H9 (cell line): ENCODE results near the gene ZBTB20. TPM values are rescaled to one million over a fixed set of nuclear protein-coding genes. Genes with fewer than 3 reads are reported as not detected.

Experiments
- DNase-seq: peaks from one replicate; pipeline ENCODE4 v3.0.0-alpha.2; 2017
- H2AFZ ChIP-seq: one replicate; pipeline ENCODE4 v1.6.1; 2013; ENCODE audit warnings: mild to moderate bottlenecking, low read length, control low read depth, moderate library complexity
- H2AK5ac ChIP-seq: 2 replicates; pipeline ENCODE4 v1.6.1; 2013; ENCODE audit warnings: low read length, control low read depth, mixed read lengths; ENCODE audit not compliant: insufficient read length
- H2BK120ac ChIP-seq: one replicate; pipeline ENCODE4 v1.6.1; 2013; ENCODE audit warnings: low read depth, mild to moderate bottlenecking, low read length, control low read depth, inconsistent platforms; ENCODE audit not compliant: poor library complexity, severe bottlenecking
- H2BK12ac ChIP-seq: 2 replicates; pipeline ENCODE4 v1.6.1; 2013; ENCODE audit warnings: low read length, control low read depth, mixed read lengths, low read depth; ENCODE audit not compliant: insufficient read length
- H2BK15ac ChIP-seq: 2 replicates; pipeline ENCODE4 v1.6.1; 2013; ENCODE audit warnings: low read depth, low read length, control low read depth
- H2BK20ac ChIP-seq: one replicate; pipeline ENCODE4 v1.6.1; 2013; ENCODE audit warnings: low read depth, mild to moderate bottlenecking, low read length, control low read depth, inconsistent platforms; ENCODE audit not compliant: poor library complexity, severe bottlenecking
- H2BK5ac ChIP-seq: 2 replicates; pipeline ENCODE4 v1.6.1; 2013; ENCODE audit warnings: low read length, control low read depth, mixed read lengths; ENCODE audit not compliant: insufficient read length
- H3K14ac ChIP-seq: 2 replicates; pipeline ENCODE4 v1.6.1; 2013; ENCODE audit warnings: low read length, control low read depth; ENCODE audit not compliant: insufficient read depth
- H3K18ac ChIP-seq: 2 replicates; pipeline ENCODE4 v1.6.1; 2013; ENCODE audit warnings: low read depth, mild to moderate bottlenecking, mixed read lengths, low read length, control low read depth; ENCODE audit not compliant: insufficient read length
- H3K23ac ChIP-seq: 2 replicates; pipeline ENCODE4 v1.6.1; 2013; ENCODE audit warnings: low read length, control low read depth, mixed read lengths, low read depth; ENCODE audit not compliant: insufficient read length
- H3K23me2 ChIP-seq: 2 replicates; pipeline ENCODE4 v1.6.1; 2013; ENCODE audit warnings: low read depth, mild to moderate bottlenecking, mixed read lengths, low read length, control low read depth; ENCODE audit not compliant: insufficient read length, poor library complexity, severe bottlenecking
- H3K27ac ChIP-seq: 2 replicates; pipeline ENCODE4 v1.5.1; 2013; ENCODE audit warnings: low read length, control low read depth, mixed read lengths, low read depth; ENCODE audit not compliant: insufficient read length
- H3K27me3 ChIP-seq: 2 replicates; pipeline ENCODE4 v1.6.1; 2013; ENCODE audit warnings: low read length, control low read depth, inconsistent platforms; ENCODE audit not compliant: insufficient read depth
- H3K4ac ChIP-seq: 2 replicates; pipeline ENCODE4 v1.6.1; 2013; ENCODE audit warnings: low read depth, mild to moderate bottlenecking, control low read depth, inconsistent platforms, low read length, moderate library complexity
- H3K4me1 ChIP-seq: 2 replicates; pipeline ENCODE4 v1.6.1; 2013; ENCODE audit warnings: low read length, control low read depth, inconsistent platforms; ENCODE audit not compliant: insufficient read depth
- H3K4me2 ChIP-seq: 2 replicates; pipeline ENCODE4 v1.6.1; 2013; ENCODE audit warnings: low read length, control low read depth, mixed read lengths; ENCODE audit not compliant: insufficient read length, insufficient read depth
- H3K56ac ChIP-seq: 2 replicates; pipeline ENCODE4 v1.6.1; 2013; ENCODE audit warnings: low read depth, mild to moderate bottlenecking, mixed read lengths, low read length, control low read depth; ENCODE audit not compliant: insufficient read length
- H3K79me1 ChIP-seq: 2 replicates; pipeline ENCODE4 v1.6.1; 2013; ENCODE audit warnings: low read depth, mild to moderate bottlenecking, moderate library complexity, low read length, control low read depth, inconsistent platforms; ENCODE audit not compliant: insufficient read depth, poor library complexity, severe bottlenecking
- H3K79me2 ChIP-seq: 2 replicates; pipeline ENCODE4 v1.6.1; 2013; ENCODE audit warnings: low read length, control low read depth, inconsistent platforms; ENCODE audit not compliant: insufficient read depth
- H3K9ac ChIP-seq: 2 replicates; pipeline ENCODE4 v1.6.1; 2013; ENCODE audit warnings: low read length, control low read depth, mixed read lengths; ENCODE audit not compliant: insufficient read length; ENCODE audit errors: extremely low read depth
- H3K9me3 ChIP-seq: one replicate; pipeline ENCODE4 v1.6.1; 2013; ENCODE audit warnings: low read depth, low read length, inconsistent platforms; ENCODE audit not compliant: control insufficient read depth
- H3T11ph ChIP-seq: one replicate; pipeline ENCODE4 v1.6.1; 2013; ENCODE audit warnings: mild to moderate bottlenecking, low read length, control low read depth, inconsistent platforms
- H4K20me1 ChIP-seq: one replicate; pipeline ENCODE4 v1.6.1; 2013; ENCODE audit not compliant: control insufficient read depth, insufficient read length, insufficient read depth
- H4K5ac ChIP-seq: 2 replicates; pipeline ENCODE4 v1.6.1; 2013; ENCODE audit warnings: low read depth, mild to moderate bottlenecking, mixed read lengths, low read length, control low read depth; ENCODE audit not compliant: insufficient read length
- H4K8ac ChIP-seq: replicated peaks from 2 replicates; pipeline ENCODE4 v1.6.1; 2013; ENCODE audit warnings: low read length, control low read depth, mixed read lengths, low read depth; ENCODE audit not compliant: insufficient read length
- H4K91ac ChIP-seq: 2 replicates; pipeline ENCODE4 v1.6.1; 2013; ENCODE audit warnings: low read depth, mild to moderate bottlenecking, moderate library complexity, mixed read lengths, low read length, control low read depth; ENCODE audit not compliant: insufficient read length
- H3K27ac Mint-ChIP-seq, 3 experiments: 2 replicates in 2 of 3; 3 replicates in 1 of 3; pipeline ENCODE4 v1.8.0; 2020 to 2021; ENCODE audit warnings: mixed read lengths in 3 of 3, mild to moderate bottlenecking in 1 of 3, moderate library complexity in 1 of 3
- H3K27me3 Mint-ChIP-seq: 2 replicates; pipeline ENCODE4 v1.8.0; 2021; ENCODE audit warnings: low read depth, mild to moderate bottlenecking, moderate library complexity, mixed read lengths
- H3K36me3 Mint-ChIP-seq, 3 experiments: 2 replicates in 2 of 3; 3 replicates in 1 of 3; pipeline ENCODE4 v1.8.0; 2020 to 2021; ENCODE audit warnings: low read depth in 3 of 3, mixed read lengths in 3 of 3; ENCODE audit not compliant: insufficient read depth in 1 of 3
- H3K4me1 Mint-ChIP-seq, 2 experiments: 2 replicates each; pipeline ENCODE4 v1.8.0; 2020; ENCODE audit warnings: mixed read lengths in 2 of 2
- H3K4me3 Mint-ChIP-seq, 2 experiments: 2 replicates in 1 of 2; 3 replicates in 1 of 2; pipeline ENCODE4 v1.8.0; 2020 to 2021; ENCODE audit warnings: mild to moderate bottlenecking in 2 of 2, mixed read lengths in 2 of 2, moderate library complexity in 1 of 2
- H3K9me3 Mint-ChIP-seq, 2 experiments: 2 replicates in 1 of 2; 3 replicates in 1 of 2; pipeline ENCODE4 v1.8.0; 2020; ENCODE audit warnings: mild to moderate bottlenecking in 2 of 2, mixed read lengths in 2 of 2, moderate library complexity in 1 of 2
- total RNA-seq: library from RNA; stranded (reverse); gene quantifications from 2 replicates; pipeline ENCODE4 v1.2.1, GENCODE V29; 2021
- TF ChIP-seq, protein P1 (sequence below): fragments of 200-600 bp; sonication (generic); conservative IDR thresholded peaks from 3 replicates; pipeline ENCODE4 v1.8.0; 2021; ENCODE audit warnings: antibody characterized with exemption, mild to moderate bottlenecking

ZBTB20 gene
- total RNA-seq, 1 experiment from 2014 or later, result 0.70 TPM

DNA sequence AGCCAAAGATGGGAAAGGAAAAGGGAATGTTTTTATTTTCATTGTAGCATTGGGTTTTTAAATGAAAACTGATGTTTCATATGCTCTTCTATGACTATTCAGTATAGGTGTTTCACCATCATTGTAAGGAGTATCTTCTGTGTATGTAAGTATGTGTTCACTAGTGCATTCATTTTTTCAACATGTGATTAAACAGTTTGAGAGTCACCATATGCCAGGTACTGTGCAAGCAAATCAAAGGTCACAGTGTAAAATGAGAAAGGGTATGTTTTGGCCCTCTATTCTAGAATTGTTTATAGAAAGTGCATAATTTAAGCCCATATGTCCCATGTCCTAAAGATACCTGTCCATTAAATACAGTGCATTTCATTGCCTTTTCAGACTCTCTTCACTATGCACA, 207.2 kb downstream of the ZBTB20 start:
- Mint-ChIP-seq H3K27ac (no peak overlapping the region), H3K36me3 (no peaks in the 10 kb centered on the region), H3K27me3 (no peaks in the 10 kb centered on the region), H3K4me1 (no peaks in the 10 kb centered on the region), H3K4me3 (no peak overlapping the region), H3K9me3 (no peaks in the 10 kb centered on the region)
- Histone ChIP-seq H2AK5ac (no peak overlapping the region), H3K23me2 (no peaks in the 10 kb centered on the region), H2BK5ac (no peak overlapping the region), H3K79me2 (no peaks in the 10 kb centered on the region), H3K14ac (no peak overlapping the region), H4K20me1 (no peaks in the 10 kb centered on the region), H3K56ac (no peak overlapping the region), H3K4me2 (no peak overlapping the region), H3K27me3 (no peaks in the 10 kb centered on the region), H3K23ac (no peak overlapping the region), H3K9me3 (no peaks in the 10 kb centered on the region), H2BK20ac (no peak overlapping the region), H3K4ac (no peak overlapping the region), H3T11ph (no peak overlapping the region), H3K4me1 (no peaks in the 10 kb centered on the region), H4K5ac (no peak overlapping the region), H3K79me1 (no peaks in the 10 kb centered on the region), H3K9ac (no peak overlapping the region), H3K27ac (no peak overlapping the region), H4K8ac (no peak overlapping the region), H3K18ac (no peak overlapping the region), H2BK15ac (no peak overlapping the region), H2BK12ac (no peak overlapping the region), H2BK120ac (no peak overlapping the region), H4K91ac (no peak overlapping the region), H2AFZ (no peak overlapping the region)
- TF ChIP-seq, protein P1, sequence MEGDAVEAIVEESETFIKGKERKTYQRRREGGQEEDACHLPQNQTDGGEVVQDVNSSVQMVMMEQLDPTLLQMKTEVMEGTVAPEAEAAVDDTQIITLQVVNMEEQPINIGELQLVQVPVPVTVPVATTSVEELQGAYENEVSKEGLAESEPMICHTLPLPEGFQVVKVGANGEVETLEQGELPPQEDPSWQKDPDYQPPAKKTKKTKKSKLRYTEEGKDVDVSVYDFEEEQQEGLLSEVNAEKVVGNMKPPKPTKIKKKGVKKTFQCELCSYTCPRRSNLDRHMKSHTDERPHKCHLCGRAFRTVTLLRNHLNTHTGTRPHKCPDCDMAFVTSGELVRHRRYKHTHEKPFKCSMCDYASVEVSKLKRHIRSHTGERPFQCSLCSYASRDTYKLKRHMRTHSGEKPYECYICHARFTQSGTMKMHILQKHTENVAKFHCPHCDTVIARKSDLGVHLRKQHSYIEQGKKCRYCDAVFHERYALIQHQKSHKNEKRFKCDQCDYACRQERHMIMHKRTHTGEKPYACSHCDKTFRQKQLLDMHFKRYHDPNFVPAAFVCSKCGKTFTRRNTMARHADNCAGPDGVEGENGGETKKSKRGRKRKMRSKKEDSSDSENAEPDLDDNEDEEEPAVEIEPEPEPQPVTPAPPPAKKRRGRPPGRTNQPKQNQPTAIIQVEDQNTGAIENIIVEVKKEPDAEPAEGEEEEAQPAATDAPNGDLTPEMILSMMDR, result no peak
- no peak for DNase-seq
